Mucosa of rectum (tissue), 2 donors: ENCODE results near the gene AMBP.

Experiments
- H3K27ac ChIP-seq, 2 donors: one replicate each; pipeline ENCODE4 v1.7.0; 2013; ENCODE audit warnings: inconsistent platforms in 2 of 2, low read depth in 2 of 2, low read length in 2 of 2
- H3K27me3 ChIP-seq, 2 donors: one replicate each; pipeline ENCODE4 v1.7.0; 2013; ENCODE audit warnings: low read length in 2 of 2; ENCODE audit not compliant: control insufficient read depth in 2 of 2, insufficient read depth in 2 of 2
- H3K36me3 ChIP-seq, 2 donors: one replicate each; pipeline ENCODE4 v1.7.0; 2013; ENCODE audit warnings: low read length in 2 of 2; ENCODE audit not compliant: control insufficient read depth in 2 of 2, insufficient read depth in 2 of 2
- H3K4me1 ChIP-seq, 2 donors: one replicate each; pipeline ENCODE4 v1.7.0; 2013; ENCODE audit warnings: low read length in 2 of 2, mild to moderate bottlenecking in 1 of 2; ENCODE audit not compliant: control insufficient read depth in 2 of 2, insufficient read depth in 2 of 2
- H3K4me3 ChIP-seq, 2 donors: one replicate each; pipeline ENCODE4 v1.7.0; 2013; ENCODE audit warnings: low read length in 2 of 2
- H3K9ac ChIP-seq, 2 donors: one replicate each; pipeline ENCODE4 v1.7.0; 2013; ENCODE audit warnings: low read length in 2 of 2, low read depth in 1 of 2, mild to moderate bottlenecking in 1 of 2
- H3K9me3 ChIP-seq, 2 donors: one replicate each; pipeline ENCODE4 v1.7.0; 2013; ENCODE audit warnings: low read length in 2 of 2; ENCODE audit not compliant: control insufficient read depth in 2 of 2
- donor health status: healthy.
- donor health status: Normal muscosa, but diverticular disease.

Gene AMBP

GRCh38 chr9:114037961-114038723 is 40.0 kb downstream of the AMBP start:
- no peaks in the 10 kb centered on the region for H3K9me3 ChIP-seq
- H3K9ac ChIP-seq, result no peak overlapping the region
- H3K4me1 ChIP-seq, result no peaks in the 10 kb centered on the region
- H3K36me3 ChIP-seq, result peaks cover 2 to 10% of the 10 kb centered on the region in 2 donors
- no peak overlapping the region for H3K27ac ChIP-seq
- H3K4me3 ChIP-seq, result no peak overlapping the region
- H3K27me3 ChIP-seq, result no peaks in the 10 kb centered on the region

GRCh38 chr9:114037249-114037648 is 40.9 kb downstream of the AMBP start:
- H3K36me3 ChIP-seq, result peaks cover 2 to 10% of the 10 kb centered on the region in 2 donors
- H3K4me1 ChIP-seq, result no peaks in the 10 kb centered on the region
- H3K9me3 ChIP-seq, result no peaks in the 10 kb centered on the region
- no peak overlapping the region for H3K27ac ChIP-seq
- H3K4me3 ChIP-seq, result no peak overlapping the region
- H3K27me3 ChIP-seq, result no peaks in the 10 kb centered on the region
- no peak overlapping the region for H3K9ac ChIP-seq

- H3K27ac ChIP-seq, result no peak overlapping the region
- peaks cover 2 to 10% of the 10 kb centered on the region in 2 donors for H3K36me3 ChIP-seq
- H3K27me3 ChIP-seq, result no peaks in the 10 kb centered on the region
- no peak overlapping the region for H3K4me3 ChIP-seq
- H3K9me3 ChIP-seq, result no peaks in the 10 kb centered on the region
- H3K9ac ChIP-seq, result no peak overlapping the region
- no peaks in the 10 kb centered on the region for H3K4me1 ChIP-seq
Observed at GRCh38 chr9:114035845-114036801, 42.0 kb downstream of the AMBP start.

GRCh38 chr9:114035221-114035844 is 42.8 kb downstream of the AMBP start:
- Histone ChIP-seq H3K9me3 (no peaks in the 10 kb centered on the region), H3K4me3 (no peak overlapping the region), H3K4me1 (no peaks in the 10 kb centered on the region), H3K27me3 (no peaks in the 10 kb centered on the region), H3K27ac (no peak overlapping the region), H3K36me3 (peaks cover 2 to 10% of the 10 kb centered on the region in 2 donors), H3K9ac (no peak overlapping the region)

GRCh38 chr9:114034661-114035062 is 43.4 kb downstream of the AMBP start:
- no peak overlapping the region for H3K9ac ChIP-seq
- H3K4me1 ChIP-seq, result no peaks in the 10 kb centered on the region
- no peaks in the 10 kb centered on the region for H3K9me3 ChIP-seq
- no peak overlapping the region for H3K27ac ChIP-seq
- peaks cover 2 to 10% of the 10 kb centered on the region in 2 donors for H3K36me3 ChIP-seq
- no peak overlapping the region for H3K4me3 ChIP-seq
- H3K27me3 ChIP-seq, result no peaks in the 10 kb centered on the region

GRCh38 chr9:114034196-114034595 is 43.9 kb downstream of the AMBP start:
- Histone ChIP-seq H3K36me3 (peaks cover 2 to 10% of the 10 kb centered on the region in 2 donors), H3K4me1 (no peaks in the 10 kb centered on the region)

GRCh38 chr9:114033397-114034103 is 44.5 kb downstream of the AMBP start:
- Histone ChIP-seq H3K4me1 (no peaks in the 10 kb centered on the region), H3K27me3 (no peaks in the 10 kb centered on the region), H3K27ac (no peak overlapping the region), H3K9me3 (no peaks in the 10 kb centered on the region), H3K4me3 (no peak overlapping the region), H3K36me3 (peaks cover 2 to 10% of the 10 kb centered on the region in 2 donors), H3K9ac (no peak overlapping the region)

More at GRCh38 chr9:114034196-114034595, 43.9 kb downstream of the AMBP start:
- H3K27me3 ChIP-seq, result no peaks in the 10 kb centered on the region
- H3K27ac ChIP-seq, result no peak overlapping the region
- no peak overlapping the region for H3K4me3 ChIP-seq
- H3K9me3 ChIP-seq, result no peaks in the 10 kb centered on the region
- H3K9ac ChIP-seq, result no peak overlapping the region

- H3K4me1 ChIP-seq, result no peaks in the 10 kb centered on the region
- no peaks in the 10 kb centered on the region for H3K9me3 ChIP-seq
- H3K9ac ChIP-seq, result no peak overlapping the region
- H3K27ac ChIP-seq, result no peak overlapping the region
- no peaks in the 10 kb centered on the region for H3K27me3 ChIP-seq
- no peak overlapping the region for H3K4me3 ChIP-seq
- peaks cover 0 to 10% of the 10 kb centered on the region in 2 donors for H3K36me3 ChIP-seq
Observed at GRCh38 chr9:114031948-114032840, 45.9 kb downstream of the AMBP start.

GRCh38 chr9:114031037-114031630 is 47.0 kb downstream of the AMBP start:
- no peaks in the 10 kb centered on the region for H3K9me3 ChIP-seq
- no peaks in the 10 kb centered on the region for H3K36me3 ChIP-seq
- H3K27me3 ChIP-seq, result no peaks in the 10 kb centered on the region
- no peak overlapping the region for H3K27ac ChIP-seq
- H3K4me1 ChIP-seq, result no peaks in the 10 kb centered on the region
- H3K9ac ChIP-seq, result no peak overlapping the region
- no peak overlapping the region for H3K4me3 ChIP-seq
